ENCODE measurements around the gene NUCB1.
"Not testable (repeated sequence)": the region's sequence is repeated elsewhere in the genome, so short reads cannot be mapped to it uniquely, and the experiment has no call there.

NUCB1 gene

GRCh38 chr19:48900477-48901406 lies 630 bp downstream of the NUCB1 start:
- in situ Hi-C loops (cut with HindIII; ENCODE audit: low sequenced_read_pairs) = no loop called here

GRCh38 chr19:48902291-48902690 lies 2.2 kb downstream of the NUCB1 start:
- in situ Hi-C loops (cut with HindIII; ENCODE audit: low sequenced_read_pairs) = not testable (repeated sequence)

GRCh38 chr19:48903788-48904187 lies 3.7 kb downstream of the NUCB1 start:
- in situ Hi-C loops (cut with HindIII; ENCODE audit: low sequenced_read_pairs) = not testable (repeated sequence)

DNA sequence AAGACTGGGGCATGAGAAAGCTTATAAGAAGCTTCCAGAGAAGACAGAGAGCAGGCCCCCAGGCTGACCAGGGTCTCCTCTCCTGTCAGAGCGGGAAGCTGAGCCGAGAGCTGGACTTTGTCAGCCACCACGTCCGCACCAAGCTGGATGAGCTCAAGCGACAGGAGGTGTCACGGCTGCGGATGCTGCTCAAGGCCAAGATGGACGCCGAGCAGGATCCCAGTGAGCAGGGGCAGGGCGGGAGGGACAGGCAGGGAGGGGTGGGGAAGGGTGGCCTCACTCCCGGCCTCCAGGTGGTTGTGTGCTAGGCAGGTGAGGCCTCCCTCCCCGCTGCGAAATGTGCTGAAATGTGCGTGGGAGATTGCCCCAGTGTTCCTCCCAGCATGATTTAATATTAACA lies 5.6 kb downstream of the NUCB1 start:
- in situ Hi-C loops (cut with HindIII; ENCODE audit: low sequenced_read_pairs) = no loop called here

DNA sequence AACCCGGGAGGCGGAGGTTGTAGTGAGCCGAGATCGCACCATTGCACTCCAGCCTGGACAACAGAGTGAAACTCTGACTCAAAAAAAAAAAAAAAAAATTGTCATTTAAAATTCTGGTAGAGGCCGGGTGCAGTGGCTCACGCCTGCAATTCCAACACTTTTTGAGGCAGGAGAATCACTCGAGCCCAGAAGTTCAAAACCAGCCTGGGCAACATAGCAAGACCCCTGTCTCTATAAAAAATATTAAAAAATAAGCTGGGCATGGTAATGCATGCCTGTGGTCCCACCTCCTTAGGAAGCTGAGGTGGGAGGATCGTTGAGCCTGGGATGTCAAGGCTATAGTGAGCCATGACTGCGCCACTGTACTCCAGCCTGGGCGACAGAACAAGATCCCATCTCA lies 6.2 kb downstream of the NUCB1 start:
- in situ Hi-C loops (cut with HindIII; ENCODE audit: low sequenced_read_pairs) = no loop called here

DNA sequence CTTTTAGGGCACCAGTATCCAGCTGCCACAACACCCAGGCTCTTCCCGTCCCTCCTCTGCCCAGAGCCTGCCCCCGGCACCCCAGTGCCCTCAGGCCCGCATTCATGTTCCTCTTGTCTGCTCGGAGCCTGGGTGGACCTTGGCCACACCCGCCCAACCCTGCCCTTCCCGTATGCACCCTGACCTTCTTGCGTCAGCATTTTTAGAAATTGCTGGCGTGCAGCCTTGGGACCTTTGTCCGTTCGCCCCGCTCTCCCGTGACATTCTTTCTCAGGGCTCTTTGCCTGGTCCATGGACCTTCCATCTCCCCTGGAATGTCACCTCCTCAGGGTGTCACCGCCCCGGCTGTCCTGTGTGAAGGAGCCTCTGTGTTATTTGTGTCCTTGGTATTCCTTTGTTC lies 7.6 kb downstream of the NUCB1 start:
- in situ Hi-C loops (cut with HindIII; ENCODE audit: low sequenced_read_pairs) = no loop called here

- in situ Hi-C loops (cut with HindIII; ENCODE audit: low sequenced_read_pairs) = loop anchor here (5.0 kb wide), 1 partner anchor 68 kb away; no protein-coding TSS in a partner anchor
Measured at GRCh38 chr19:48909424-48910077, 9.4 kb downstream of the NUCB1 start.

GRCh38 chr19:48910803-48911202 lies 10.7 kb downstream of the NUCB1 start:
- in situ Hi-C loops (cut with HindIII; ENCODE audit: low sequenced_read_pairs) = loop anchor here (5.0 kb wide), 1 partner anchor 66 kb away; no protein-coding TSS in a partner anchor

GRCh38 chr19:48913114-48913889 lies 13.2 kb downstream of the NUCB1 start:
- in situ Hi-C loops (cut with HindIII; ENCODE audit: low sequenced_read_pairs) = loop anchor here (5.0 kb wide), 1 partner anchor 64 kb away; no protein-coding TSS in a partner anchor

DNA sequence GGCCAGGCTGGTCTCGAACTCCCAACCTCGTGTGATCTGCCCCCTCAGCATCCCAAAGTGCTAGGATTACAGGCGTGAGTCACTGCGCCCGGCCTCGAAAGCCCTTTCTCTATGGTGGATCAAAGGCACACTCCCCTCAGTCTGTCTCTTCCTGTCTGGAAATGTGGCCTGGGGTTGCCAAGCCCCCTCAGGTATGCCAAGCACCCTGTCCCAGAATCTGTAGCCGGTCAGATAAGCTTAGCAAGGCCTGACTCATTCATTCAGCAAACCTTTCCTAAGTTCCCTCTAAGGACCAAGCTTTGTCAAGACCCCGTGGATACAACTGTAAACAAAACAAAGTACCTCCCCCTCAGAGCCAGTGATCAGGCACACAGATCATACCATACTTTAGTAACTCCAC lies 14.1 kb downstream of the NUCB1 start:
- in situ Hi-C loops (cut with HindIII; ENCODE audit: low sequenced_read_pairs) = loop anchor here (5.0 kb wide), 1 partner anchor 63 kb away; no protein-coding TSS in a partner anchor

- in situ Hi-C loops (cut with HindIII; ENCODE audit: low sequenced_read_pairs) = no loop called here
Measured at GRCh38 chr19:48915757-48916156, 15.6 kb downstream of the NUCB1 start.

DNA sequence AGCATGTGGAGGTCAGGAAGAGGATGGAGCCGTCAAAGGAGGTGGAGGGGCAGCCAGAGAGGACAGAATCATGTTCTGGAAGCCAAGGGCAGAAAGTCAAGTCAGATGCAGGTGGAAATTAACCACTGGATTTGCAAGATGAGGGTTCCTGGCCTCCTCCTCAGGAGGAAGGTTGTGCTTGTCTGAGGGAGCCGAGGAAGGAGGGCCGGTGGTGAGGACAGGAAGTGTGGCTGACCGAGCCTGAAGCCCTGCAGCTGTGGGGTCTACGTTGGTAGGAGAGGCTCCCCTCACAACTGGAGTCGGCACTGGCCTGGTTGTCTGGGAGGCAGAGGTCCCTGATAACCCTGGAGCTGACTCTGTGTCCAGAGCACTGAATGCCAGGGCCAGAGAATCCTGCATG lies 18.0 kb downstream of the NUCB1 start:
- in situ Hi-C loops (cut with HindIII; ENCODE audit: low sequenced_read_pairs) = no loop called here

GRCh38 chr19:48918801-48919247 lies 18.7 kb downstream of the NUCB1 start:
- in situ Hi-C loops (cut with HindIII; ENCODE audit: low sequenced_read_pairs) = no loop called here

DNA sequence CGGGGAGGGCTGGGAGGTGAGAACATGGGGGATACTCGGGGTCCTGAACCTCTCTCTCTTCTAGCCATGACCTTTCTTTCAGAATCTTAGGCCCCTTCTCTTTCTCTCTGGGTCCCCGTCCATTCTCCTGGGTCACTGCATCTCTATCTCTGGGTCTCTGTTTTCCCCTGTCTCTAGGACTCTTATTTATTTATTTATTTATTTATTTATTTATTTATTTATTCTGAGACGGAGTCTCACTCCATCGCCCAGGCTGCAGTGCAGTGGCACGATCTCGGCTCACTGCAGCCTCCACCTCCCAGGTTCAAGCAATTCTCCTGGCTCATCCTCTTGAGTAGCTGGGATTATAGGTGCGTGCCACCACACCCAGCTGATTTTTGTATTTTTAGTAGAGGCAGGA lies 19.2 kb downstream of the NUCB1 start:
- in situ Hi-C loops (cut with HindIII; ENCODE audit: low sequenced_read_pairs) = not testable (repeated sequence)

DNA sequence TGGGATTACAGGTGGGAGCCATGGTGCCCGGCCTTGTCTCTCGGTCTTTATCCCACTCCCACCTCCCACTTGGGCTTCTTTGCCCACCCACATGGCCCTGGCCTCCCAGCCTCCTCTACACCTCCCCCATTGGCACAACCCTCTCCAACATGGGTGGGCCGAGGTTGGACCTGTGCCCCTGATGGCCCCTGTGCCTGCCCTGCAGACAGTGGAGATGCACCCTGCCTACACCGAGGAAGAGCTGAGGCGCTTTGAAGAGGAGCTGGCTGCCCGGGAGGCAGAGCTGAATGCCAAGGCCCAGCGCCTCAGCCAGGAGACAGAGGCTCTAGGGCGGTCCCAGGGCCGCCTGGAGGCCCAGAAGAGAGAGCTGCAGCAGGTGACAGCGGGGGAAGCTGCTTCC lies 20.8 kb downstream of the NUCB1 start:
- in situ Hi-C loops (cut with HindIII; ENCODE audit: low sequenced_read_pairs) = no loop called here

- in situ Hi-C loops (cut with HindIII; ENCODE audit: low sequenced_read_pairs) = no loop called here
Measured at GRCh38 chr19:48921721-48922500, 21.8 kb downstream of the NUCB1 start.

- in situ Hi-C loops (cut with HindIII; ENCODE audit: low sequenced_read_pairs) = no loop called here
Measured at GRCh38 chr19:48922548-48923490, 22.7 kb downstream of the NUCB1 start.

- in situ Hi-C loops (cut with HindIII; ENCODE audit: low sequenced_read_pairs) = no loop called here
Measured at GRCh38 chr19:48925240-48925843, 25.2 kb downstream of the NUCB1 start.

- in situ Hi-C loops (cut with HindIII; ENCODE audit: low sequenced_read_pairs) = not testable (repeated sequence)
Measured at GRCh38 chr19:48925890-48926289, 25.8 kb downstream of the NUCB1 start.

Data from endothelial cell of hepatic sinusoid (primary cell).